ENCODE results near the gene PLPP2.

The PLPP2 gene

DNA sequence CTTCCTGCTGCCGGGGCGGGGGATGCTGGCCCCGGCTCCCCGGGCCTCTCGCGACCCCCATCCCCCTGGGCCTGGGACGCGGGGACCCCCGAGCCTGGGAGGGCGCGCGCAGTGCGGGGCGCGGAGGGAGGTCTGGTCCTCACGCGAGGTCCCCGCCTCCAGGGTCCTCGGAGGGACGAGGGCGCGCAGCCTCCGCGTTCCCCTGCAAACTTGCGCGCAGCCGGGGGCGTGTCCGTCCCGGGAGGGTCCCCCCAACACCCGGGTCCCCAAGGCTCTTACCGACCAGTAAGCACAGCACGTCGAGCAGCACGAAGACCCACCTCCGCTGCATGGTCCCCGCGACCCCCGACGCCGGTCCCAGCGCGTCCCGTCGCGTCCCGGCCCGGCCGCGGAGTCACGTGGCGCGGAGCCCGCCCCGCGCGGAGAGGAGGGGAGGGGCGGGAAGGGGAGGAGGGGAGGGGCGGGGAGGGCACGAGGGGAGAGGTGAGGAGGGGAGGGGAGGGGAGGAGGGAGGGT is at the start of gene PLPP2:
Gene PLPP2, minus strand, starts transcription at position 398 of the 516 bp plus-strand sequence. Its CDS starts 67 bp downstream, at position 331.
- DNase-seq (ENCODE audit: low read depth in 2 of 3, low spot score in 2 of 3): no peak

DNA sequence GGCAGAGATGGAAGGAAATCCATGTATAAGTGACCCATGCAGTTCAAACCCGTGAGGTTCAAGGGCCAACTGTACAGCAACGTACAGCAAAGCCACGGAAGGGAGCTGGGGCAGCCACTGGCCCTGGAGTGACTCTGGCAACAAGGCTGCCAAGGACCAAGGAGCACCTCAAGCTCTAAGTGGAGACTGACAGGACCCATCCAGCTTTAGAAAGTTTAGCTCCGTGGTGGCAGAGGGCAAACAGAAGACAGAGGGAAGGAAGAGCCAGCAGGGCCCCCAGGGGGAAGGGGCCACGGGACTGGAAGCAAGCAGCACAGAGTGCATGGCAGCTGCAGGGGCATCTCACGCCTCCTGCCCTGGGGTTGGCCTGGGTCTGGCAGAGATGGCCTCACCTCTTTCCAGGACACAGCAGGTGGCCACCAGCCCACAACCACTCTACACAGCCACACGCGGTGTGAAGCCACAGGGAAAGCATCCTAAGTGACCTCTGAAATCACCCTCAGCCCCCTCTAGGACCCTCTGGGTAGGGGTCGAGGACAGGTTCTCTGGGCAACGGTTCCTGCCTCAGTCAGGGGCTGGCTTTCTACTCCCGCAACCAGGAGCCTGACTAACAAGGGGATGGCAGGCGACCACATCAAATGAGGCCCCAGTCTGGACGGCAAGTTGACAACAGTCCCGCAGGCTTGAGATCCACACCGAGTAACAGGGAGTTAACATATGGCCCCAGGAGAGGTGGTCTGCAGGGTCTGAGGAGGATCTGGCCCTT is 49.6 kb upstream of the PLPP2 start:
- no peak for DNase-seq (ENCODE audit: low read depth in 2 of 3, low spot score in 2 of 3)

DNA sequence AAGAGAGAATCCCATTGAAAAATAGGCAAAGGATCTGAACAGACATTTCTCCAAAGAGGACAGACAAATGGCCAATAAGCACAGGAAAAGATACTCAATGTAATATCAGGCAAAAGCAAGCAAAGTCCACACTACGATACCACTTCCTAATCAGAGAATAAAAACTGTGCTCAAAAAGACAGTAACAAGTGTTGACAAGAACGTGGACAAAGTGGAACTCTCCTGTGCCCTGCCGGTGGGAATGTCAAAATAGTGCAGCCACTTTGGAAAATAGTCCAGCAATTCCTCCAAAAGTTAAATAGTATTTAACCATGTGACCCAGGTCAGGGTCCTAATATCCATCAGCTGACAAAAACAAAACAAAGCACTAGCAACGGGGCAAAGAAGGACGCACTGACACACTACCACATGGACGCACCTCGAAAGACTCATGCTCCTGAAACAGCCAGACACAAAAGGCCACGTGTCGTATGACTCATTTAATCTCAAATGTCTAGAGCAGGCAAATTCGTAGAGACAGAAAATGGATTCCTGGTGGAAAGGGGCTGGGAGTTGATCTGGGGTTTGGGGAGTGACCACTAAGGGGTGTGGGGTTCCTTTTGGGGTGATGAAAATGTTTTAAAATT is 48.2 kb upstream of the PLPP2 start:
- DNase-seq (ENCODE audit: low read depth in 2 of 3, low spot score in 2 of 3): no peak

DNA sequence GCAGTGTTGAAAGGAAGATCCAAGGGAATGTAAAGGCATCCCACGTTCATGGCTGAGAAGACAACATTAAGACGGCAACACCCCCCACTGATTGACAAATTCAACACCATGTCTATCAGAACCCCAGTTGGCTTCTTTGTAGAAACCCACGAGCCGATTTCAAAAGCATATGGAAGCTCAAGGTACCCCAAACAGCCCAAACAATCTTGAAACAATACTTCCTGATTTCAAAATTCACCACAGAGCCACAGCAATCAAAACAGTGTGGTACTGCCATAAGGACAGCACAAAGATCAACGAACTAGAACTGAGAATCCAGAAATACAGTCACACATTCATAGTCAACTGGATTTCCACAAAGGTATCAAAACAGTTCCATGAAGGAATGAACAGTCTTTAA is 47.2 kb upstream of the PLPP2 start:
- no peak for DNase-seq (ENCODE audit: low read depth in 2 of 3, low spot score in 2 of 3)

DNA sequence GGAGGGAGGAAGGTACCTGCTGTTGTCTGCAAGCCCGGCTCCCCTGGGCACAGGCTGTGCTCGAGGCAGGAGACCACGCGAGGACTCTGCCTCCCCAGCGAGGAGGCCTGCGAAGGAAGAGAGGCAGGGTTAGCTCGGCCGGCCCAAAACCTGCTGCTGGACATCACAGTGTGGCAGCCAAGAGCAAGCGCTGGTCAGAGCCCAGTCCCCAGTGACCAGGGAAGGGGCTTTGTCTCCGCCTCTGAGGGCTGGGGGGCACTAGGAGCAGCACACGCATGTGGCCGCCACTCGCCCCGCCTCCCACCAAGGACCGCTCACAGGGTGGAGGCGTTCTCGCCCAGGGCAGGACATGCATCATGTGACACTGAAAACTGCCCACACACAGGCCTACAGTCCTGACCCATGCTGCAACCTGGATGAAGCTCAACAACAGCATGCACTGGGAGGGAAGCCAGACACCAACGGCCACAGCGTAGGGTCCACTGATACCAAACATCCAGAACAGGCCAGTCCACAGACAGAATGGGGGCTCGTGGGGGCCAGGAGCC is 44.9 kb upstream of the PLPP2 start:
- DNase-seq (ENCODE audit: low read depth in 2 of 3, low spot score in 2 of 3): no peak

DNA sequence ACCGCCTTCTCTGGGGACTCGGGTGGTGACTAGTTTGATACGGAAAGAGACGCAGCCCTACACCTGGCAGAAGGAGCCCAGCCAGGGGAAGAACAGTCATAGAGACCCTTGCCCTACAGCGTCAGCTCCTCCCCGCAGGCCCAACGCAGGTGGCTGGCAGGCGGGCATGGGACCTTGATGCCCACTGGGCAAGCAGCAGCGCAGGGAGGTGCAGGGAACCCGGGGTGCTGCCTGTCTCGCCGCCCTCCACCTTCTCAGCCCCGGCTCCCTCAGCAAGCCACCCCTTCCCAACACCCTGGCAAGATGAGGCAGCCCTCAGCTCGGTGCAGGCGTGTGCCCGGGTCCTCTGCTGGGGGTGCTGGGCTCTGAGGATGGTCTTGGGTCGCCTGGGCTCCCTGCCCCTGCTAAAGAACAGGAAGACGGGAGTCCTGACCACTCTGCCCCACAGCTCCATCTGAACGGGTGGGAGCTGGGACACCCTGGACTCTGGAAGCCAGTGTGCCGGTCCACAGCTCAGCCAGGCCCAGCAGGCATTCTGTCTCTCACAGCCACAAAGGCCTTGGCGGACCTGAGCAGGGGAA is 44.4 kb upstream of the PLPP2 start:
- DNase-seq (ENCODE audit: low read depth in 2 of 3, low spot score in 2 of 3): no peak

DNA sequence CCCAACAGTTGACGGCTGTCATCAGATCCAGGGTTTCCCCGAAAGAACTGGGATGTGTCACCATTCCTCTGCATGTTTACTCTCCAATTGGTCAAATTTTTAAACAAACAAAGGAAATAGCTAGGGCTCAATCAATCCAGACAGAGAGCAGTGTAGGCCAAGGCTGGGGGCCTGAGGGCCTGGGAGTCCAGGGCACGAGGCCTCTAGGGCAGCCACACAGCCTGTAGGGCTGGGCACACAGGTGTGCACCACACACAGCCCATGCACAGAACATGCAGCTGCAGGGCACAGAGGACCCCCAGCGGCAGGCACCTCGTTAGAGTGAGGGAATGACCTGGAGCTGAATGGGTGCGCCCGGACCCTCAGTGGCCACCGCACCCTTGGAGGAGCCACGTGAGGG is 43.9 kb upstream of the PLPP2 start:
- no peak for DNase-seq (ENCODE audit: low read depth in 2 of 3, low spot score in 2 of 3)

DNA sequence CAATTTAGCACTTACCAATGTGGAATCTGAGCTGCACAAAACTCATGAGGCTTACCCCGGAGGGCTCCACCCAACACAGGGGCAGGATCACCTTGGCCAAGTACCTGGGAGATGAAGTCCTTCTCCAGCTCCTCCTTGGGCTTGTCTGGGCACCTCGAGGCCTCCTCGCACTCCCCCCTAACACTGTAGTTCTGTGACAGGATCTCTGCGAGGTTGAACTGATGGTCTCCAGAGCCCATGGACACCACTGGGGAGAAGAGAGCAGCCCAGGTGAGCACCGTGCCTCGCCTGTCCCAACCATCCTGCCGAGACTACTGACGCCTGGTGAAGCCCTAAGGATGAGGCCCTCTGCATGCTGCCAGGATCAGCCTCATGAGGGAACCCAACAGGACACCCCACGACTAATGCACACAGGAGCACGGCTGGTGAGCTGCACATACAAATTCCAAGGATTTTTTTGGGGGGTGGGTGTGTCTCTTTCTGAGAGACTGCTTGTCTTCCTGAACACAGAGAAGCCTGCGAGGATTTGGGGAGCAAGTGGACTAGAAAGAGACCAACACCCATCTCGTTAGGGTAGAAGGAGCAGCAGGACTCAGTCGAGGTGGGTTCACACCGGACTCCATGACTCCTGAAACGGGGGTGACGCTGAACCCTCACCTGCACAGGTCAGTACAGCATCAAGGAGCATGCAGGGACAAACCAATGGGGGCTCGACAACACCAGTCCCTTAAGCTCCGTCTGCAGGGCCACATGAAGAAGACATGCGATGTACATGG is 43.3 kb upstream of the PLPP2 start:
- no peak for DNase-seq (ENCODE audit: low read depth in 2 of 3, low spot score in 2 of 3)

DNA sequence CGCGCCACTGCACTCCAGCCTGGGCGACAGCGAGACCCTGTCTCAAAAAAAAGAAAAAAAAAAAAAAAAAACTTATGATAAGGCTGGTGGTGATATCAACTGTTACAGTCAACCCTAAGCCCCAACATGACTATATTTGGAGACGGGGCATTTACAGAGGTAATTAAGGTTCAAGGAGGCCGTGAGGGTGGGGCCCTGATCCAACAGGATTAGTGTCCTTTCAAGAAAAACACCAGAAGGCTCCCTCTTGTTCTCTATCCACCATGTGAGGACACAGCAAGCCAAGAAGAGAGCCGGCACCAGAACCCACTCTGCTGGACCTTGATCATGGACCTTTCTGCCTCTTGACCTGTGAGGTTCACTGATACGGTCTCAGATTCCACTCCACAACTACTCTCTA is 39.3 kb upstream of the PLPP2 start:
- DNase-seq (ENCODE audit: low read depth in 2 of 3, low spot score in 2 of 3): no peak

DNA sequence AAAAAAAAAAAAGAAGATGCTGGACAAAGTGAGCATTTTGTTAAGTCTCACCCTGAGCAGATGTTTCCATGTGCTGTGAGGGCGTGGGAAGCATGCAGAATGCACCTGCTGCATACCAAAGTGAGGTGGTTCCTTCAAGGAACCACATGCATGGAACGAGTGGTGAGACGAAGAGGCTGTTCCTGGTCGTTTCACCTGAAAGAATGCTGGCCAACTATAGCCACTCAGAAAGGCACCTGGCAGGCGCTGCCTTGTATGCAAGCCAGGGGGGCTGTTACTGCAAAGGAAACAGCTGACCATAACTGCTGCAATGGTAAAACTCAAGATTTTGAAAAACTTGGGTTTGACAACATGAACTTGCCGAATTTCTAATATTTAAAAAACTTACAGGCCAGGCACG is 38.7 kb upstream of the PLPP2 start:
- DNase-seq (ENCODE audit: low read depth in 2 of 3, low spot score in 2 of 3): no peak

DNA sequence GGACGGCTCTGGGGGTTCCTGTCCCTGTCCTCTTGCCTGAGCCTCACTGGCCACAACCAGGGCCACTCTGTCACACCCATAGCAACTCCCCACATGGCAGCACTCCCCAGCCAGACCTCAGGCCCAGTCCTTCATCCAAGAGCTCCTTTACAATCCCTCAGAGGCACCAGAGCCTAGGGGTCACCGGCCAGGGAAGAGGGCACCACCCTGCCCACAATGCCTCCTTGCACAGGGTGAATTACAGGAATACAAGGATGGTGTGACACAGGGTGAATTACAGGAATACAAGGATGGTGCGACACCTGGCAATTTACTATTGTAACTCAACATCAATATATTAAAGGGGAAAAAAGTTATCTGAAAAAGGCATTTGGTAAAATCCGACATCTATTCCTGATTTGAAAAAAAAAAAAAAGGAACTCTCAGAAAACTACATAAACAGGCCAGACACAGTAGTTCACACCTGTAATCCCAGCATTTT is 36.9 kb upstream of the PLPP2 start:
- DNase-seq (ENCODE audit: low read depth in 2 of 3, low spot score in 2 of 3): no peak

DNA sequence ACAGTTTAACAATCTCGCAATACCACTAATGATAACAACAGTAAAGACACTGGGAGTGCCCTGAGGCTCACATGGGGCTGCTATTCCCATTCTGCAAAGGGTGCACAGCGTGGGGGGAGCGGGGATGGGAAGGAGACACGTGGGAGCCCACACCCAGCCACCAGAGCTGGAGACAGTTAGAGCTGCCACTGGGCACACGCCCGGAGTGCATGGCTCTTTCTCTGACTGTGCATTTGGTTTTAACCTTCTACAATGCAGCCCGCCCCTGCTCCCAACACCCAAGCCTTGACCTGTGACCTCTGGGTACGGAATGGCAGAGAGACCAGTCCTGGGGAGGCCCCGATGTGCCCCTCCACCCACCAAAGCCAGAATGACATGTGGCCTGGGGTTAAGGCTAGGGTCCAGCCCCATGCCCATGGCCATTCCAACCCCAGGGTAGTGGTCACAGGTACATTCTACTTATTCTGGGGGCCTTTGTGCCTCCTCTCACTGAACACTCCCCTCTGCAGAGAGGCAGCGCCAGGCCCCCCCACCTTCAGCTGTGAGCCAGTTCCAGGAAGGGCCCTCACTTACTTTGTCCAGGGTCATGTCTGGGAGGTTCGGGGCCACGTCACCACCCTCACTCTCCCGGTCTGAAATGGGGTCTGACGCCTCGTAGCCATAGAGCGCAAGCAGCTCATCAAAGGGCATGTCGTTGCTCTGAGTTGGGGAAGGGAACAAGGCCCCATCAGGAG is 36.3 kb upstream of the PLPP2 start:
- DNase-seq (ENCODE audit: low read depth in 2 of 3, low spot score in 2 of 3): no peak

DNA sequence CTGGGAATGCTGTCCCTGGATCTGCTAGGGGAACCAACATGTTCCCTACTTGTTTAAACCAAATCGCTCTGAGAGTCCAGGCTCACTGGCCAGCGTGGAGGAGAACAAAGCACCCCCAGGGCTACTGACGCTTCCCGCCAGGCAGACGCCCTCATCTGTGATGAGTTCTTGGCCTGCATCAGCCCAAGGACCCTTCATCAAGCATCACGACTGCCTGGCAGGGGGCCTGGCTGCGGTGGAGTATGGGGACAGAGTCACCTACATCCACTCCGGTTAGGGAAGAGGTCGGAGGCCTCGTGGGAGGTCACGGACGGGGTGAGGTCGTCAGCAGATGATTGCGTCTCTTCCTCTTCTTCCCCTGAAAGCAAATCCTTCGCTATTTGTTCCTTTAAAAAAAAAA is 35.7 kb upstream of the PLPP2 start:
- no peak for DNase-seq (ENCODE audit: low read depth in 2 of 3, low spot score in 2 of 3)

DNA sequence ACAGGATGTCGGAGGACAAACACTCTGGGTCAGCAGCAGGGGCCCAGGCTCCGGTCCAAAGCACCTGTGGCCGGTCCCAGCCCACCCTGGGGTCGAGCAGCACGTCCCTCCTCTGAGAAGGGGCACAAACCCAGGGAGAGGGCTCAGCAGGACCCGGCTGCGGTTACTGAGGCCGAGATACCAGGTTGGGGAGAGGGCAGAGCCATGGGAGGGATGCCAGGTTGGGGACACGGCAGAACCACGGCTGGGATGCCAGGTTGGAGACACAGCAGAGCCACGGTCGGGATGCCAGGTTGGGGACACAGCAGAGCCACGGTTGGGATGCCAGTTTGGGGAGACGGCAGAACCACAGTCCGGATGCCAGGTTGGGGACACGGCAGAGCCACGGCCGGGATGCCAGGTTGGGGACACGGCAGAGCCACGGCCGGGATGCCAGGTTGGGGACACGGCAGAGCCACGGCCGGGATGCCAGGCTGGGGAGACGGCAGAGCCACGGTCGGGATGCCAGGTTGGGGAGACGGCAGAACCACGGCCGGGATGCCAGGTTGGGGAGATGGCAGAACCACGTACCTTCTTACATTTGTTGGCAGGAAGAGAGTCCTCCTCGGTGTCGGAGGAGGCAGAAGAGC is 34.8 kb upstream of the PLPP2 start:
- no peak for DNase-seq (ENCODE audit: low read depth in 2 of 3, low spot score in 2 of 3)

DNA sequence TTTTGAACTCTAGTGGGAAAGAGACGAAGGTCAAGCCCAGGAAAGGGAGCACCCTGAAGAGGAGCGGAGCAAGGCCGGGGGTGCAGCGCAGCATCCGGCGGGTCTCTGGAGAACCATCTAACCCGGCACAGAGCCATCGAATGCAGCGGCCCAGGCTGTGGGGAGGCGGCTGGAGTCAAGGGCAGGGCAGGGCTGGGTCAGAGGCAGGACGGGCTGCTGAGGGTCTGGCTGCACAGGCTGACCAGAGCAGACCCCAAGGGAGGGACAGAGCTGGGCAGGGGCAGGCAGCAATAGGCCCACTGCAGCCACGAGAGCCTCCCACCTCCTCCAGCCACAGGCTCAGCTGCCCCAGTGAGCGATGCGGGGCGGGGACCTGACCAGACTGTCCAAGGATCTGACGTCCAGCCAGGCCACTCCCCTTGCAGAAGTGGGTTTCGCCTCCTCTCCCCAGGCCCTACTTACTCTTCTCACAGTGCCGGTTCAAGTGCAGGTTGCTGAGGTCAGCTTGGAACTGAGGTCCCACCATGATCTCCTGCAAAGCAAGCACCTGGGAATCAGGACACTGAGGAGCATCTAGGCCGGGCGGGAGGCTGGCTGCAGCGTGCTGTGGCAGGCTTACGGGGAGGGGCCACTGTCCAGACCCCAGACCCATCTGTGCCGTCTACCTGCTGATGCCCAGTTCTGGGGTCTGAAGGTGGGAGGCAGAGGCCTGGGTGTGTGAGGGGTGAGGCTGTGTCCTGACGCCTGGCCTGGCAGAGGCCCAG is 34.2 kb upstream of the PLPP2 start:
- DNase-seq (ENCODE audit: low read depth in 2 of 3, low spot score in 2 of 3): no peak

DNA sequence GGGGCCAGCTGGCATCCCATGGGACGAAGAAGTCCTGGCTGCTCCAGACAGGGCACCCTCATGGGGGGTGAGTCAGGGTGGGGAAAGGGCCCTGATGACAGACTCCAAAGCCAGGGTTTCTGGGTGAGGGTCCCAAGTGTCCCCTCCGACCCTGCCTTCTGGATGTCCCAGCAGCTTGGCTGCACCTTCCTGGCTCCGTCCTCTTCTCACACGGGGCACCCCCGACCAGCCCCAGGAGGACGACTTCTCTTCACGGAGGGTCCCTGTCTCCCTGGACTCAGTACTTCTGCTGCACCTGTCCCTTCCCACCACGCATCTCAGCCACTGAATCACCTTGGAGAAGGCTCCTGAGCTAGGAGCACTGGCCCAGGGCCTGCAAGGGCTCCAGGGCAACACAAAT is 33.5 kb upstream of the PLPP2 start:
- DNase-seq (ENCODE audit: low read depth in 2 of 3, low spot score in 2 of 3): no peak

DNA sequence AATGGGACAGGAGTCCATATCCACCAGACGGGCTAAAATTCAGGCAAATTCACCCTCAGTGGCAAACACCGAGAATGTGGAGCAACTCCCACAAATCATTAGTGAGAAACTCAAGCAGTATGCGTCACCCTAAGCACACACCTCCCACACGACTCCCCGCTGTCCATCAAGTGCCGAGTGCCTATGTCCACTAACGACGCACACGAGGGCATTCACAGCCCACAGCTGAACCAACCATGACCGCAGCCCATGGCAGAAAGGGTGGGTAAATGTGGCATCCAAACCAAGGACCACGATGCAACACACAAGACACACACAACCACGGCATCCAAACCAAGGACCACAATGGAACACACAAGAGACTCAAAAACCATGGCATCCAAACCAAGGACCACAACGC is 31.4 kb upstream of the PLPP2 start:
- no peak for DNase-seq (ENCODE audit: low read depth in 2 of 3, low spot score in 2 of 3)

DNA sequence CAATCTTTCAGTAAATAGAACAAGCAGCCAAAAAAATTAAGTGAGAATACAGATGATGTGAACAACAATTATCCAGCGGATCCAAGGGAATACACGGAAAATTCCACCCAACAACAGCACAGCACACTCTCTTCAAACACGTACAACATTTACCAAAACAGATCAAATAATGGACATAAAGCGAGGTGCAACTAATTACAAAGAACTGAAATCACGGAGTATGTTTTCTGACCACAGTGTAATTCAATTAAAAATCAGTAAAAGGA is 27.2 kb upstream of the PLPP2 start:
- no peak for DNase-seq (ENCODE audit: low read depth in 2 of 3, low spot score in 2 of 3)

DNA sequence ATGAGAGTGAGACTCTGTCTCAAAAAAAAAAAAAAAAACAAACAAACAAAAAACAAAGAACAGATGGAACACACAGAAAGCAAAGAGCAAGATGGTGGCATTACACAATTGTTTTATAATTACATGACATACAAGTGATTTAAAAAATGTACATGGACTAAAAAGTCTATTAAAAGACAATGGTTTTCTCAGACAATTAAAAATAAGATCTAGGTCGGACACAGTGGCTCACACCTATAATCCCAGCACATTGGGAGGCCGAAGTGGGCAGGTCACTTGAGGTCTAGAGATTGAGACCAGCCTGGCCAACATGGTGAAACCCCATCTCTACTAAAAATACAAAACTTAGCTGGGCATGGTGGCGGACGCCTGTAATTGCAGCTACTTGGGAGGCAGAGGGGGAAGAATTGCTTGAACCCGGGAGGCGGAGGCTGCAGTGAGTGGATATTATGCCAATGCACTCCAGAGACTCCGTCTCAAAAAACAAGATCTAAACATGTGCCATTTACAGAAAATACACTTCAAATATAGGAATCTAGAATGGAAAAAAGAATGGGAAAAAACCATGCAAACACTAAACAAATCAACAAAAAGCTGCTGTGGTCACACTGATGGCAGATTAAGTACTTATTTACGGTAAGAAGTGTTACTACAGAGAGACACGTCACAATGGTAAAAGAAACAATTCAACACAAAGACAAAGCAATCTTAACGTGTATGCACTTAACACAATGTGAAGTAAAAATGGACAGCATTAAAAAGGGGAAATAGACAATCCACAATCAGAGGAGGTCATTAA is 26.7 kb upstream of the PLPP2 start:
- no peak for DNase-seq (ENCODE audit: low read depth in 2 of 3, low spot score in 2 of 3)
